HG02678 (cell line): ENCODE results near the gene PROKR1.
"Not testable (repeated sequence)": the region's sequence is repeated elsewhere in the genome, so short reads cannot be mapped to it uniquely, and the experiment has no call there.

Experiments used
- ATAC-seq: cut with Tn5 transposase; IDR thresholded peaks from one replicate; pipeline ENCODE4 v1.9.1; 2021; ENCODE audit warnings: mild to moderate bottlenecking, moderate library complexity; ENCODE audit not compliant: unreplicated experiment

The PROKR1 gene

DNA sequence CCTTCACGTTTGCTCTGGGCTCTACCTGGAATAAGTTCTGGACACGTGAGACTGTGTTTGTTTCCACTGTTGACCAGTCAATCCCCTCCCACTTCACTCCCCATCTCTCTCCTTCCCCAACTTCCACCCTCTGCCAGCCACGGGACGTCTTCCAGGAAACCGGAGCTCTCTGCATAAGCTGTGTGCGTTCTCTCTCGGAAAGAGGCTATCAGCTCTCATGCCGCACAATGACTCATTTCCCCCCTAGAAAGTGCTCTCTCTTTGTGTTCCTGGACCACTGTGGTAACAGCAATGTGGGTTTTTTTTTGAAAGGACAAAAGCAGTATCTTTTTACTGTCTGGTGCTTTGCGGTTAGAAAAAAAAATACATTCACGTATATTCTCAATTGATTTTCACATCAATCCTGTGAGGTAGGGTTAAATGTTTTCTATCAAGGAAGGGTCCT, 10.2 kb downstream of the PROKR1 start:
- peak; percentile 83 for ATAC-seq

DNA sequence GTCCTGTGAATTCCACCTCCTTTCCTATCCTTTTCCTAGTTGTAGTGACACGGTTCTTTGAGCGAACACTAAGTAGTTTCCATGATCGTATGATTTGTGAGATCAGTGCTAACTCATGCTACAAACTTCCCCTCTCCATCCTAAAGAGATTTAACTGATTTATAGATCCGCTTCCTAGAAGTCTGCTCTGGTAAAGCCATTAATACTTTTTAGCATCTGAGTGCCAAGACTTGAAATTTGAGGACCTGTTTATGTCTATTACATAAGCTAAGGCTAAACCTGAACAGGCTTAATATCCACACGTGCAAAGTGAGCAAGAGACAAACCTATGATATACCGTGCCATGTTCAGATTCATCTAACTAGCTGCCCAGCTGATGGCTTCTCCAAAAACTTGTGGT, 14.9 kb downstream of the PROKR1 start:
- ATAC-seq, result no peak

- no peak for ATAC-seq
Observed at GRCh38 chr2:68659081-68659480, 15.7 kb downstream of the PROKR1 start.

DNA sequence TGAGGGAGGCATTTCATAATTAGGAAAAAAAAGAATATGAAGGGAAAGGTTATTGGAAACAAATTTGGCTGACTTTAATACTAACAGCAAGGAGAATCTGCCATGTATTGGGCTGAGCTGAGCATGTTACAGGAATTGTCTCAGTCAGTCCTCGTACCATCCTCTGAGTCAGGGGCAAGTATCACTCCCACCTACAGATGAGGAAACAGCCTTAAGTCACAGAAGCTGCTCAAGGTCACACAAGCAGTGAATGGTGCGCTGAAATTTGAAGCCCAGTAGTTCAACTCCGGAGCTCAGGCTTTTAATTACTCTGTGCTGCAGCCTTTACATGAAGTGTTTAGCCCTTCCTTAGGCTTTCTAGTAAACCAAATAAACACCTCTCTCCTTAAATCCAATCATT, 17.3 kb downstream of the PROKR1 start:
- no peak for ATAC-seq

GRCh38 chr2:68662466-68662865, 19.1 kb downstream of the PROKR1 start:
- ATAC-seq, result no peak

DNA sequence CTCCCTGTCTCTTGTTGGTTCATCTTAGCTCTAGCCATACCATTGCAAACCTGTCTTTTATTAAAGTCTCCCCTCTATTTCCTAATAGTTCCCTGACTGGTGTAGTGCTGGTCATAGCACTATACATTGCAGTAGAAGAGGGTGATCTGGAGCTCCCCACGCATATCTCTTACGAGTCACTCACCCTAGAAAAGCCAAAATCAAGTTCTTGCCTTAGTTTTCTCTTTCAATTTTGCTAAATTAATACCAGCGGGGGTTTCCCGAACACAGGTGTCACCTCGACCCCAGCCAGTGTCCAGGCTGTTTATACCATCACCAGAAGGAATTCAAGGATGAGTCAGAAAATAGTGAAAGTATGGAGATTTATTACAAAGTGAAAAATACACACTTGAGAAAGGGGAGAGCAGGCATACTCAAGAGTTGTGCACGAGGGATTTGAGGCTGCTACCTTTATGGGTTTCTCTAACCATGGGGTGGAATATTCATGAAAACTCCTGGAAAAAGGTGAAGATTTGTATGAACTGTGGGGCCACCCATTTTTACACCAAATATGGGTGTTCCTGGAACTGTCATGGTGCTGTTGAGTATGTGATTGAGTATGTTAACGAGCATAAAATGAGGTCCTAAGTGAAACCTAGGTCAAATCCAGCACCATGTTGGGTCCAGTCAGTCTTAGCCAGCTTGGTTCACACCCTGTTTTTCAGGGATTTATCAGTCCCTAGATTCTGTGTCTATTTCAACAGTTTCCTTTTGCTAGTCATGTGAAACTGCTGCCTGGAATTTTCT, 20.2 kb downstream of the PROKR1 start:
- no peak for ATAC-seq

DNA sequence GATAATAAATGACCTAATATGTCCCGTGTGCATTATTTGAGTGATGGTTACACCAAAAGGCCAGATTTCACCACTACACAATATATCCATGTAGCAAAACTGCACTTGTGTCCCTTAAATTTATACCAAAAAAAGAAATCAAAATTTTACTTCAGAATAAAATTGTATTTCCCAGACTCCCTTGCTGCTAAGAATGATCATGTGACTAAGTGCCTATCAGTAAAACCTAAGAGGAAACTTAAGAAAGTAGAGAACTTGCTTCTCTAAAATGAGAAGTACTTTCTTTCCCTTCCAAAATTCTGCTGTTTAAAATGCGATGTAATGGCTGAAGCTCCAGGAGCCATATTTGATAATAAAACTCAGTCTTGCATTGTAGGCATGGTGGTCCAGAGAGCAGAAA, 24.0 kb downstream of the PROKR1 start:
- ATAC-seq, result no peak

DNA sequence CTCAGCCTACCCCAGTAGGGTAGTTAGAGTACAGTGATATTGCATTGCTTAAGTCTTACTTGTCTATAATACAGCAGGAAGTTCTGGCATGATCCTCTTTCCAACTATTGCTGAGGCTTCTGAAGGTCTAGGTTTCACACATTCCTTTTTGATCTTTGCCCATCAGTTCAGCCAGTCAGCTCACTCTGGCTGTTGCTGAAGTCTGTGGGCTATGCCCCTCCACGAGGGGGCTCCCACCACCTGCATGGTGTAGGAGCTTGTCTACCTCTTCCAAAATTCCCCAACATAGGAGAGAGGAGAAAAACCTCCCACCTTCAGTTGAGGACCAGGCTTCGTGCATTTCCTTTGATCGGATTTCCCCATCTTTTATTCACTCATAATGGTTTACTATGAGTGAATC, 26.3 kb downstream of the PROKR1 start:
- no peak for ATAC-seq

DNA sequence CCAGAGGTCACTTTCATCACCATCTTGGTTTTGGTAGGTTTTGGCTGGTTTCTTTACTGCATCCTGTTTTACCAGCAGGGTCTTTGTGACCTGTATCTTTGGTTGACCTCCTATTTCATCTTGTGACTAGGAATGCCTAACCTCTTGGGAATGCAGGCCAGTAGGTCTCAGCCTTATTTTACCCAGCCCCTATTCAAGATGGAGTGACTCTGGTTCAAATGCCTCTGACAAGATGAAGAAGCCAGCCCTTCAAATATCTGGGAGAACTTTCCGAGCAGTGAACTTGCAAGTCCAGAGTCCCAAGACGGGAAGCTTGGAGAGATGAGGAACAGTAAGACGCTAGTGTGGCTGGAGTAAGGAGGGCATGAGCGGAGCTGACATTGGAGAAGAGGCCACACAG, 28.6 kb downstream of the PROKR1 start:
- no peak for ATAC-seq

DNA sequence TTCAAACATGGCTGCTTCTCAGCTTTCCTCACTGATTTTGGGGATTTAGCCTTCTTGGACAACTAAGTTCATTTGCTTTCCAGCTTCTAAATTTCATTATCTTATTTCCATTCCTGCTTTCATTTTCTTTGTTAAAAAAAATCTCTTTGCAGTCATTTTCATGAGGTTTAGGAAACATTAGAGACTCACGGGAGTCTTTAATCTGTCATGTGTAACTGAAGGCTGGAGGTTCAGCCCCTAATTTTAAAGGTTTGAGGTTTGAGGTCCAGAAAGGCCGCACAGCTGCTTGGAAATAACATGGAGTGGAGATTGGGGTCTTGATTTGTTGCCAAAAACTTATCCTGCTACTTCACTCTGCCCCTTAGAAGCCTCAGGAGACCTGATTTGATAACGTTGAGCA, 30.3 kb downstream of the PROKR1 start:
- no peak for ATAC-seq

DNA sequence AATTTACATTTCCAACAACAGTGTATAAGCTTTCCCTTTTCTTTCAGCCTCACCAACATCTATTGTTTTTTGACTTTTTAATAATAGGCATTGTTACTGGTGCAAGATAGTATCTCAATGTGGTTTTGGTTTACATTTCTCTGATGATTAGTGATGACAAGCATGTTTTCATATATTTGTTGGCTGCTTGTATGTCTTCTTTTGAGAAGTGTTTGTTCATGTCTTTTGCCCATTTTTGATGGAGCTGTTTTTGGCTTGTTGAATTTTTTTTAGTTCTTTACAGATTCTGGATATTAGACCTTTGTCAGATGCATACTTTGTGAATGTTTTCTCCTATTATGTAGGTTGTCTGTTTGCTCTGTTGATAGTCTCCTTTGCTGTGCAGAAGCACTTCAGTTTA, 32.1 kb downstream of the PROKR1 start:
- no peak for ATAC-seq

GRCh38 chr2:68677837-68678236, 34.5 kb downstream of the PROKR1 start:
- ATAC-seq, result not testable (repeated sequence)

- ATAC-seq, result not testable (repeated sequence)
Observed at GRCh38 chr2:68679166-68679916, 36.0 kb downstream of the PROKR1 start.

DNA sequence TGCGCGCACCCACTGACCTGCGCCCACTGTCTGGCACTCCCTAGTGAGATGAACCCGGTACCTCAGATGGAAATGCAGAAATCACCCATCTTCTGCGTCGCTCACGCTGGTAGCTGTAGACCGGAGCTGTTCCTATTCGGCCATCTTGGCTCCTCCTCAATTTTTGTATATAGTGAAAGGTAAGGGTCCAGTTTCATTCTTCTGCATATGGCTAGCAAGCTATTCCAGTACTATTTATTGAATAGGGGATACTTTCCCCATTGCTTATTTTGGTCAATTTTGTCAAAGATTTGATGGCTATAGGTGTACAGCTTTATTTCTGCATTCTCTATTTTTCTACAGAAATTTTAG, 36.5 kb downstream of the PROKR1 start:
- not testable (repeated sequence) for ATAC-seq

- no peak for ATAC-seq
Observed at GRCh38 chr2:68684197-68684596, 40.8 kb downstream of the PROKR1 start.

GRCh38 chr2:68686178-68686577, 42.8 kb downstream of the PROKR1 start:
- no peak for ATAC-seq

DNA sequence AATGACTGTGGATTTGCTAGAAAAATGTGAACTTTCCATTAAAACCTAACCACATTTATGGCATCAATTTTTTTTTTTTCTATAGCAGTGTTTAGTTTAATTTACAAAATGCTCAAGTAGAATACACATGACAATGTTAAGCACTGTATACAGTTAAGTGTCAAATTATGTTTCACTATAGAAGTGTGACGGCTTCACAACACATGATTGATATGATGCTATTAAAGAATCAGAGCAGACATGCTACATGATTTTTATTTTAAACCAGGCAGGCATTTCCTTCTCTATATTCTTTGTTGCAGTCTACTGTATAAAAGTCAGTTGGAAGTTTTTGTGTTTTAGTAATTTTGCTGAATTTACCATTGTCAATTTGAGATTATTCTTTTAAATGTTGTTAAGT, 43.6 kb downstream of the PROKR1 start:
- ATAC-seq, result no peak

GRCh38 chr2:68689553-68690537, 46.5 kb downstream of the PROKR1 start:
- peak; percentile 91 for ATAC-seq

- no peak for ATAC-seq
Observed at GRCh38 chr2:68690851-68691250, 47.5 kb downstream of the PROKR1 start.

- no peak for ATAC-seq
Observed at GRCh38 chr2:68692511-68692910, 49.1 kb downstream of the PROKR1 start.

GRCh38 chr2:68693951-68694350, 50.6 kb downstream of the PROKR1 start:
- ATAC-seq, result no peak
